OCI-LY7 (cell line): Measurements from ENCODE around the gene EPSTI1. TPM values are rescaled to one million over a fixed set of nuclear protein-coding genes. Genes with fewer than 3 reads are reported as not detected.
"Not testable (repeated sequence)": the region's sequence is repeated elsewhere in the genome, so short reads cannot be mapped to it uniquely, and the experiment has no call there.

Experiments
- BruUV-seq: library from RNA; stranded (reverse); fragments of 400-500 nt; replicated peaks from 2 replicates; lab custom pipeline; 2021; lab: Mats Ljungman, UMichigan
- CTCF ChIA-PET: fragments of 300-600 bp; sonication (Branson Sonifier 250); formaldehyde crosslinking; loops from one replicate; lab custom pipeline; 2022; ENCODE audit warnings: antibody characterized with exemption; ENCODE audit not compliant: unreplicated experiment; lab: Charles Lee
- POLR2A ChIA-PET: fragments of 300-600 bp; sonication (Branson Sonifier 250); formaldehyde crosslinking; loops from one replicate; lab custom pipeline; 2022; ENCODE audit warnings: antibody characterized with exemption; lab: Charles Lee
- DNase-seq: peaks from one replicate; pipeline ENCODE4 v3.0.0-alpha.2; 2015; ENCODE audit warnings: low spot score
- H2AFZ ChIP-seq: fragments of 200-600 bp; sonication (generic), shearing (Covaris generic); 2 replicates; pipeline ENCODE4 v1.6.1; 2014; ENCODE audit warnings: mild to moderate bottlenecking, antibody characterized with exemption, low read length, moderate library complexity
- H3K27ac ChIP-seq: fragments of 200-600 bp; sonication (generic); 2 replicates; pipeline ENCODE4 v1.5.1; 2014; ENCODE audit warnings: mixed run types, low read depth, mild to moderate bottlenecking, moderate library complexity, low read length, inconsistent platforms; ENCODE audit not compliant: poor library complexity, severe bottlenecking
- H3K36me3 ChIP-seq: fragments of 200-600 bp; sonication (generic); 2 replicates; pipeline ENCODE4 v1.6.1; 2014; ENCODE audit warnings: mild to moderate bottlenecking, antibody characterized with exemption, low read length, moderate library complexity, mixed read lengths; ENCODE audit not compliant: insufficient read depth
- H3K4me1 ChIP-seq: fragments of 200-600 bp; sonication (generic); 2 replicates; pipeline ENCODE4 v1.5.1; 2014; ENCODE audit warnings: mild to moderate bottlenecking, low read length; ENCODE audit not compliant: insufficient read depth, poor library complexity, severe bottlenecking
- H3K4me2 ChIP-seq: fragments of 200-600 bp; sonication (generic); 2 replicates; pipeline ENCODE4 v1.6.1; 2014; ENCODE audit warnings: mild to moderate bottlenecking, low read length
- H3K4me3 ChIP-seq: fragments of 200-600 bp; sonication (generic); 2 replicates; pipeline ENCODE4 v1.5.1; 2014; ENCODE audit warnings: mild to moderate bottlenecking, low read depth, low read length; ENCODE audit not compliant: poor library complexity, severe bottlenecking
- H3K79me2 ChIP-seq: fragments of 200-600 bp; sonication (generic); 2 replicates; pipeline ENCODE4 v1.6.1; 2016; ENCODE audit warnings: low read depth, mild to moderate bottlenecking, low read length, moderate library complexity, mixed read lengths; ENCODE audit not compliant: insufficient read depth
- H3K9me2 ChIP-seq: fragments of 200-600 bp; sonication (generic); 2 replicates; pipeline ENCODE4 v1.6.1; 2016; ENCODE audit warnings: mild to moderate bottlenecking, low read length, mixed read lengths; ENCODE audit not compliant: insufficient read depth
- H3K9me3 ChIP-seq: fragments of 200-600 bp; sonication (generic); 2 replicates; pipeline ENCODE4 v1.6.1; 2014; ENCODE audit warnings: mild to moderate bottlenecking, mixed run types, low read length, mixed read lengths
- H4K20me1 ChIP-seq: fragments of 200-600 bp; sonication (generic); 2 replicates; pipeline ENCODE4 v1.6.1; 2014; ENCODE audit warnings: mild to moderate bottlenecking, antibody characterized with exemption, low read length, moderate library complexity, mixed read lengths; ENCODE audit not compliant: insufficient read depth
- EZH2phosphoT487 ChIP-seq: fragments of 200-600 bp; sonication (generic); IDR thresholded peaks from 2 replicates; pipeline ENCODE4 v1.6.1; 2018; ENCODE audit warnings: low read depth, borderline replicate concordance, mild to moderate bottlenecking, mixed run types, antibody characterized with exemption, low read length, moderate library complexity, mixed read lengths
- intact Hi-C: fragments of 100-400 bp; cut with micrococcal nuclease; formaldehyde crosslinking; loops from one replicate; pipeline ENCODE4 v1.10.0; 2022; ENCODE audit not compliant: unreplicated experiment
- total RNA-seq, 2 experiments: library from RNA; depleted of rRNA in 1 of 2; stranded (reverse); fragments of >200 nt in 1 of 2; shearing (Covaris generic) in 1 of 2; gene quantifications; 2 replicates each; pipeline ENCODE4 v1.2.3, GENCODE V29; 2014 to 2022
- TF ChIP-seq, protein P1 (sequence below): fragments of 200-600 bp; sonication (generic); conservative IDR thresholded peaks from 2 replicates; pipeline ENCODE4 v1.5.1; 2014; ENCODE audit warnings: mild to moderate bottlenecking, antibody characterized with exemption, low read length, moderate library complexity, mixed read lengths

The EPSTI1 gene
- total RNA-seq, 2 experiments from 2014 or later, result 0.49 to 2.1 TPM

DNA sequence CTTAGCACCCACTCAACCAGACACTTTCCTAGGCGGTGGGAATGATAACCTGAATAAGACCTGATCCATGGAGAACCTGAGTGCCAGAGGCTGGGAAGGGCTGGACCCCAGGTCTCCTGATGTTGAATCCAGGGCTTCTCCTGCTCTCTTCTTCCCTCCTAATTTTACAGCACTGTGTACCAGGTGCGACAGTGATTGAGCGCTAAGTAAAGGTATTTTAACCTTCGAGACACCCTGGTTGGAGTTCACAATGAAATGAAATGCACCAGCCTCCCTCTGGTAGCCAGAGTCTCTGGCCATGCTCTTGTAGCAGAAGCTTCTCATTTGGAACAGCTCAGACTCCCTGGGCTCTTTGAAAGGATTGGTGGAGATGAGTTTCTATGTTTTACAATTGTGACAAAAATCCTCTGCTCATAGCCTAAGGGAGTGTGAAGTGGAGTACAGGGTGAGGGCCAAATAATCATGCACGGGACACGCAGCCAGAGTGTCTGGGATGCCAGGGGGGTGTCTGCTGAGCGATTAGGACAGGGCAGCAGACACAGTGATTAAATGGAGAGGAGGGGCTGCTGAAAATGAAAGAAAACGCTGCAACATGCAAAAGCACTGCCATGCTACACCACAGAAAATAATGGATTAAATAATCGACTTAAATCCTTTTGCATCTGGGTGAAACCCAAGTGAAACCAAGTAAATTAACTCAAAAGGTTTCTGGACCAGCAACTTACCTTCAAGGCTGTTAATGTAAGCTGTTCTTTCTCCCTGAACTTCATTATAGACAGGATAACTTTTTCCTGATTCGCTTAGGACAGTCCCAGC lies 126.9 kb downstream of the EPSTI1 start:
- no peak for DNase-seq
- no peaks in the 10 kb centered on the region for H3K79me2 ChIP-seq
- H3K4me1 ChIP-seq, result no peaks in the 10 kb centered on the region
- no peaks in the 10 kb centered on the region for H3K9me3 ChIP-seq
- CTCF ChIA-PET, result no interaction called here
- no peaks in the 10 kb centered on the region for H3K9me2 ChIP-seq
- H3K36me3 ChIP-seq, result no peaks in the 10 kb centered on the region
- no peak overlapping the region for H3K4me2 ChIP-seq
- TF ChIP-seq, protein P1, sequence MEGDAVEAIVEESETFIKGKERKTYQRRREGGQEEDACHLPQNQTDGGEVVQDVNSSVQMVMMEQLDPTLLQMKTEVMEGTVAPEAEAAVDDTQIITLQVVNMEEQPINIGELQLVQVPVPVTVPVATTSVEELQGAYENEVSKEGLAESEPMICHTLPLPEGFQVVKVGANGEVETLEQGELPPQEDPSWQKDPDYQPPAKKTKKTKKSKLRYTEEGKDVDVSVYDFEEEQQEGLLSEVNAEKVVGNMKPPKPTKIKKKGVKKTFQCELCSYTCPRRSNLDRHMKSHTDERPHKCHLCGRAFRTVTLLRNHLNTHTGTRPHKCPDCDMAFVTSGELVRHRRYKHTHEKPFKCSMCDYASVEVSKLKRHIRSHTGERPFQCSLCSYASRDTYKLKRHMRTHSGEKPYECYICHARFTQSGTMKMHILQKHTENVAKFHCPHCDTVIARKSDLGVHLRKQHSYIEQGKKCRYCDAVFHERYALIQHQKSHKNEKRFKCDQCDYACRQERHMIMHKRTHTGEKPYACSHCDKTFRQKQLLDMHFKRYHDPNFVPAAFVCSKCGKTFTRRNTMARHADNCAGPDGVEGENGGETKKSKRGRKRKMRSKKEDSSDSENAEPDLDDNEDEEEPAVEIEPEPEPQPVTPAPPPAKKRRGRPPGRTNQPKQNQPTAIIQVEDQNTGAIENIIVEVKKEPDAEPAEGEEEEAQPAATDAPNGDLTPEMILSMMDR, result no peak
- no peak for TF ChIP-seq EZH2phosphoT487
- H3K27ac ChIP-seq, result no peak overlapping the region
- intact Hi-C loops, result no loop called here
- POLR2A ChIA-PET, result no interaction called here
- no peaks in the 10 kb centered on the region for H4K20me1 ChIP-seq
- H3K4me3 ChIP-seq, result no peak overlapping the region
- no TSS peak for BruUV-seq
- no peak overlapping the region for H2AFZ ChIP-seq

DNA sequence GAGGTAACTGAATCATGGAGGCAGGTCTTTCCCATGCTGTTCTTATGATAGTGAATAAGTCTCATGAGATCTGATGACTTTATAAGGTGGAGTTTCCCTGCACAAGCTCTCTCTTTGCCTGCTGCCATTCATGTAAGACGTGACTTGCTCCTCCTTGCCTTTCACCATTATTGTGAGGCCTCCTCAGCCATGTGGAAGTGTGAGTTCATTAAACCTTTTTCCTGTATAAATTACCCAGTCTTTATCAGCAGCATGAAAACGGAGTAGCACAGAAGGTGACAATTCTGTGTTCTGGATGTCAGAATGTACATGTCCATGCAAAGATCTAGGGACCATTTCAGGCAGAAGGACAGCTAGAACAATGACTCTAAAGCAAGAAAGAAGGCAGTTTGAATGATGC lies 129.7 kb downstream of the EPSTI1 start:
- H3K4me2 ChIP-seq, intact Hi-C loops, DNase-seq, H3K4me3 ChIP-seq, H4K20me1 ChIP-seq, H3K27ac ChIP-seq, H3K9me2 ChIP-seq, H3K4me1 ChIP-seq, H2AFZ ChIP-seq, H3K9me3 ChIP-seq, H3K79me2 ChIP-seq, BruUV-seq, CTCF ChIA-PET, H3K36me3 ChIP-seq: not testable (repeated sequence)
- POLR2A ChIA-PET, result interaction anchor here (0.6 kb wide), 1 partner anchor 893 kb away, joined by 3 read pairs; no protein-coding TSS in a partner anchor

DNA sequence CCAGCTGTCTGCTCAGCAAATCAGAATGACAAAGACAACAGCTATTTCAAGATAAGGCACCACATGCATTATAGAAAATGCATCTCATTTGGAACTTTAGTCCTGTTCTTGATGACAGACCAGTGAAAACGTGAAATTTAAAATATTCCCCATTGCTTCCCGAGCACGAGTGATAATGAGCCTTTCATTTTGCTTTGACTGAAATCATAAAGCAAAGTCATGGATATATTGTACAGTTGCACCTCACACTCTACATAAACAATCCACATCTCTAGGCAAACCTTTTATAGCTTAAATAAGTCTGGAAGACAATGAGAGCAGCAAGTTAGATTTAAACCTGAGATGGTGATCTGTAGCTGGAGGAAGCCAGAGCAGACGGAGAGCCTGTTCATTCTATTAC lies 131.6 kb downstream of the EPSTI1 start:
- Histone ChIP-seq H3K9me3 (no peaks in the 10 kb centered on the region), H3K4me1 (no peaks in the 10 kb centered on the region), H3K4me2 (no peak overlapping the region), H3K9me2 (no peaks in the 10 kb centered on the region), H3K79me2 (no peaks in the 10 kb centered on the region), H3K27ac (no peak overlapping the region), H2AFZ (no peak overlapping the region), H3K4me3 (no peak overlapping the region), H3K36me3 (no peaks in the 10 kb centered on the region), H4K20me1 (no peaks in the 10 kb centered on the region)
- POLR2A ChIA-PET, result interaction anchor here (0.6 to 1.0 kb wide), 2 partner anchors 15 to 119 kb away, joined by 3 read pairs; no protein-coding TSS in a partner anchor
- TF ChIP-seq EZH2phosphoT487, result no peak
- TF ChIP-seq, protein P1, result no peak
- no TSS peak for BruUV-seq
- no peak for DNase-seq
- intact Hi-C loops, result no loop called here
- CTCF ChIA-PET, result no interaction called here
